Sigmoid colon (tissue), 7 donors: ENCODE results near the gene C18orf63. TPM values are rescaled to one million over a fixed set of nuclear protein-coding genes. Genes with fewer than 3 reads are reported as not detected.
"Not testable (repeated sequence)": the region's sequence is repeated elsewhere in the genome, so short reads cannot be mapped to it uniquely, and the experiment has no call there.

ENCODE experiments used
- DNase-seq: peaks from one replicate; pipeline ENCODE4 v3.0.0-alpha.2; 2019
- H3K27ac ChIP-seq, 4 donors: fragments of 200-600 bp; sonication (generic); one replicate each; pipeline ENCODE4 v1.5.1; 2016 to 2019; ENCODE audit warnings: mild to moderate bottlenecking in 1 of 4
- H3K27me3 ChIP-seq, 3 donors: fragments of 200-600 bp; sonication (generic); one replicate each; pipeline ENCODE4 v1.5.1; 2019; ENCODE audit warnings: mild to moderate bottlenecking in 1 of 3
- H3K36me3 ChIP-seq, 4 donors: fragments of 200-600 bp; sonication (generic); one replicate each; pipeline ENCODE4 v1.5.1; 2016 to 2019
- H3K4me1 ChIP-seq, 4 donors: fragments of 200-600 bp; sonication (generic); one replicate each; pipeline ENCODE4 v1.5.1; 2017 to 2019
- H3K4me3 ChIP-seq, 4 donors: fragments of 200-600 bp; sonication (generic); one replicate each; pipeline ENCODE4 v1.5.1; 2017 to 2019; ENCODE audit warnings: mild to moderate bottlenecking in 2 of 4, moderate library complexity in 1 of 4
- H3K9me3 ChIP-seq, 4 donors: fragments of 200-600 bp in 3 of 4; sonication (generic) in 3 of 4; one replicate each; pipeline versions ENCODE4 v1.5.1 to v1.6.1; 2013 to 2019
- EP300 ChIP-seq, 4 donors: sonication (generic); formaldehyde crosslinking; IDR thresholded peaks; one replicate each; pipeline ENCODE4 v1.6.1; 2017; ENCODE audit warnings: antibody characterized with exemption in 4 of 4
- POLR2A ChIP-seq, 2 donors: fragments of 450-650 bp; IDR thresholded peaks; one replicate each; pipeline ENCODE4 v1.6.1; 2016; ENCODE audit warnings: antibody characterized with exemption in 2 of 2, mild to moderate bottlenecking in 2 of 2, moderate library complexity in 2 of 2
- POLR2AphosphoS5 ChIP-seq, 4 donors: sonication (generic); formaldehyde crosslinking; IDR thresholded peaks; one replicate each; pipeline ENCODE4 v1.6.1; 2017; ENCODE audit warnings: antibody characterized with exemption in 4 of 4
- WGBS, 2 donors: extraction: QIAGEN DNeasy Blood & Tissue Kit; methylation state at CpG; one replicate each; pipeline ENCODE4 v1.1.7; 2013; 5-methylcytosine and 5-hydroxymethylcytosine counted together
- intact Hi-C: fragments of 100-400 bp; cut with DNase I; formaldehyde crosslinking; loops from one replicate; pipeline ENCODE4 v1.15.1; 2023
- polyA plus RNA-seq, 3 donors: library from polyadenylated mRNA; stranded (reverse); fragments of 200-250 nt; gene quantifications; one replicate each; pipeline ENCODE4 v1.2.3, GENCODE V29; 2013
- total RNA-seq, 4 donors: library from RNA; depleted of rRNA; stranded (reverse); fragments of >200 nt; gene quantifications; one replicate each; pipeline ENCODE4 v1.1.0, GENCODE V29; 2016
- TF ChIP-seq, protein P1 (sequence below), 4 experiments: fragments of 450-650 bp in 3 of 4; fragments of 200-600 bp in 1 of 4; IDR thresholded peaks; one replicate each; pipeline ENCODE4 v1.5.1; 2016 to 2019; ENCODE audit warnings: antibody characterized with exemption in 4 of 4, mild to moderate bottlenecking in 3 of 4, moderate library complexity in 2 of 4
- donor health status: healthy with polysubstance abuse.
- donor health status: Bipolar disorder and iron deficiency.
- donor health status: healthy.

C18orf63 gene
- total and polyA plus RNA-seq, 7 donors, result not detected

DNA sequence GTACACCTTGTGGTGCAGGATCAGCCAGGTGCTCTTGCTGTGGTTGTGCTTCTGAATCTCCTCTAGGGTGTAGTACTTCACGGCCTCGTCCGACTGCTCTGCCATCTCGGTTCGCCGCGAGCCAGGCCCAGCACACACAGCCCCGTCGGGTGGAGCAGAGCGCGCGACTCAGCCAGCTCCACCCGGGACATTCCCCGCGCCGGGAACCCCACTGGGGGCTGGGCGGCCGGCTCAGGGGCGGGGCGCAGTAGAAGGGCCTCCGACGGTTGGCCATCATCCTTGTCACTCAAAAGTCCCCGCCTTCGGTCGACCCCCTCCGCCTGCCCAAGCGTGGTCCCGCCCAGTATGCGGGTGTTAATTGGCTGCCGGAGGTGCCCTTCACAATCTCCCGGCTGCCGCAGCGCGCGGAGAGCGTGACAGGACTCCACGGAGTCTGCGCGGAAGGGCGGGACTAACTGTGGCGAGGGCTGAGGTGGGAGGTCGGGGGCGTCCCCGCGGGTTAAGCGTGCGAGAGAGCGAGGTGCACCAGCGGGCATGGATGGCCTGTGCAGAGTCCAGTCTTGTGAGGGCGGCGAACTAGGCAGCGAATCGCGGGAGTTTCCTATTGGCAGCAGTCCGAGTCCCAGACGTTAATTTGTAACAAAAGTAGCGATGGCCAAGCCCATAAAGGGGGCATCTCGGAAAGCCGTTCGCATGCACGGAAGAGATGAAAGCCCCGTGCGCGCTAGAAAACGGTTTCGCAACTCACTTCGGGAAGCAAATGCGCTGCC is 23.7 kb upstream of the C18orf63 start, which contains the start of gene CYB5A:
CYB5A (minus strand) TSS at position 193 of the 770 bp plus-strand sequence; CDS start at position 105, 88 bp downstream.
- WGBS, 2 donors, result 0% methylated on average over 68 of the region's 68 CpGs
- Histone ChIP-seq H3K9me3 (no peaks in the 10 kb centered on the region), H3K4me3 (peak within 1 kb of the TSS; percentile 71 to 94 (median 84)), H3K4me1 (peaks cover 0 to 52% (median 44%) of the 10 kb centered on the region in 4 donors), H3K27me3 (no peaks in the 10 kb centered on the region), H3K36me3 (no peaks in the 10 kb centered on the region), H3K27ac (peak within 1 kb of the TSS; percentile 80 to 88 (median 84))
- TF ChIP-seq POLR2A (IDR thresholded peaks at IDR 0.05) (peak; percentile 36 to 53), POLR2AphosphoS5 (IDR thresholded peaks at IDR 0.05) (peak; percentile 58 to 89 (median 82)), EP300 (IDR thresholded peaks at IDR 0.05) (no peak)
- intact Hi-C loops, result loop anchor here (2.0 to 5.0 kb wide), 2 partner anchors 50 to 205 kb away; partner anchors contain the start of gene CNDP2
- peak; percentile 99 for DNase-seq

DNA sequence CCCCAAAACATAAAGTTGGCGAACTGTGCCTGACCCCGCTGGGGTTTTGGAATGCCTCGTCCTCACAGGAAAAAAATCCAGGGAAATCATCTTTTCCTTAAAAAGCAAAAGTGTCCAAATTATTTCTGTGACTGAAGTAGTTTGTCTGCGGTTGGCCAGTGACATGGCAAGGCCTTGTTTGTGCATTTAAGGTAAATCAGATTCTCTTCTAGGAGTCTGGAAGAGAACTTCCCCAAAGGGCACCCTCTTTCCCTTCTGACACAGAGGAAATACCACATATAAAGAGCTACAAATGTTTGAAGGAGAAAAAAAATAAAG is 23.1 kb upstream of the C18orf63 start:
- no peak for DNase-seq
- Histone ChIP-seq H3K36me3 (no peaks in the 10 kb centered on the region), H3K27ac (peak overlapping the region; percentile 80 to 88 (median 84)), H3K4me3 (peak overlapping the region; percentile 71 to 94 (median 84)), H3K9me3 (no peaks in the 10 kb centered on the region), H3K27me3 (no peaks in the 10 kb centered on the region), H3K4me1 (peaks cover 0 to 46% (median 38%) of the 10 kb centered on the region in 4 donors)
- intact Hi-C loops, result loop anchor here (2.0 to 5.0 kb wide), 2 partner anchors 50 to 204 kb away; partner anchors contain the start of gene CNDP2
- TF ChIP-seq, protein P1, sequence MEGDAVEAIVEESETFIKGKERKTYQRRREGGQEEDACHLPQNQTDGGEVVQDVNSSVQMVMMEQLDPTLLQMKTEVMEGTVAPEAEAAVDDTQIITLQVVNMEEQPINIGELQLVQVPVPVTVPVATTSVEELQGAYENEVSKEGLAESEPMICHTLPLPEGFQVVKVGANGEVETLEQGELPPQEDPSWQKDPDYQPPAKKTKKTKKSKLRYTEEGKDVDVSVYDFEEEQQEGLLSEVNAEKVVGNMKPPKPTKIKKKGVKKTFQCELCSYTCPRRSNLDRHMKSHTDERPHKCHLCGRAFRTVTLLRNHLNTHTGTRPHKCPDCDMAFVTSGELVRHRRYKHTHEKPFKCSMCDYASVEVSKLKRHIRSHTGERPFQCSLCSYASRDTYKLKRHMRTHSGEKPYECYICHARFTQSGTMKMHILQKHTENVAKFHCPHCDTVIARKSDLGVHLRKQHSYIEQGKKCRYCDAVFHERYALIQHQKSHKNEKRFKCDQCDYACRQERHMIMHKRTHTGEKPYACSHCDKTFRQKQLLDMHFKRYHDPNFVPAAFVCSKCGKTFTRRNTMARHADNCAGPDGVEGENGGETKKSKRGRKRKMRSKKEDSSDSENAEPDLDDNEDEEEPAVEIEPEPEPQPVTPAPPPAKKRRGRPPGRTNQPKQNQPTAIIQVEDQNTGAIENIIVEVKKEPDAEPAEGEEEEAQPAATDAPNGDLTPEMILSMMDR (IDR thresholded peaks at IDR 0.05), result no peak
- TF ChIP-seq EP300 (IDR thresholded peaks at IDR 0.05) (no peak), POLR2A (IDR thresholded peaks at IDR 0.05) (no peak), POLR2AphosphoS5 (IDR thresholded peaks at IDR 0.05) (no peak)
- WGBS, 2 donors, result 6 to 10% methylated on average over 4 of the region's 4 CpGs

DNA sequence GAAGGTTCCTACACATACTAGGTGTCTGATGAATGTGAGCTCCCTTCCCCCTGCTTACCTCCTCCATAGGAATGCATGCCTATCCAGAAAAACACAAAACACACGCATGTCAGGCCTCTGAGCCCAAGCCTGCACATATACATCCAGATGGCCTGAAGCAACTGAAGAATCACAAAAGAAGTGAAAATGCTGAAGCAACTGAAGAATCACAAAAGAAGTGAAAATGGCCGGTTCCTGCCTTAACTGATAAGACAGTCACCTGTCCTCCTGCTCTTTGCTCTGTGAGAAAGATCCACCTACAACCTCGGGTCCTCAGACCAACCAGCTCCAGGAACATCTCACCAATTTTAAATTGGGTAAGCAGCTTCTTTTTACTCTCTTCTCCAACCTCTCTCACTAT is 22.7 kb upstream of the C18orf63 start:
- not testable (repeated sequence) for H3K27me3 ChIP-seq, DNase-seq, H3K36me3 ChIP-seq, H3K4me3 ChIP-seq, H3K9me3 ChIP-seq
- H3K4me1 ChIP-seq, result peaks cover 0 to 42% (median 34%) of the 10 kb centered on the region in 4 donors
- 86 to 94% methylated on average over 3 of the region's 3 CpGs for WGBS, 2 donors
- H3K27ac ChIP-seq, result peak overlapping the region in 3 of 4 donors; percentile 81 to 88 (median 88)
- intact Hi-C loops, result loop anchor here (2.0 to 5.0 kb wide), 2 partner anchors 49 to 204 kb away; partner anchors contain the start of gene CNDP2

DNA sequence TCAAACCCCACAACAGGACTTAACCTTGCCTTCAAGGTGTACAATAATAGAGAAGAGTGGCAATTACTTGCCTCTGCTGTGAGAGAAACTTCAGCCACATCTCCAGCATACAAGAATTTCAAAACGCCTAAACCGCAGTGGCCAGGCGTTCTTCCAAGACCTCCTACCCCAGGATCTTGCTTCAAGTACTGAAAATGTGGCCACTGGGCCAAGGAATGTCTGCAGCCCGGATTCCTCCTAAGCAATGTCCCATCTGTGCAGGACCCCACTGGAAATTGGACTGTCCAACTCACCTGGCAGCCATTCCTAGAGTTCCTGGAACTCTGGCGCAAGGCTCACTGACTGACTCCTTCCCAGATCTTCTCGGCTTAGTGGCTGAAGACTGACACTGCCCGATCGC is 21.1 kb upstream of the C18orf63 start:
- 90 to 96% methylated on average over 8 of the region's 8 CpGs for WGBS, 2 donors

DNA sequence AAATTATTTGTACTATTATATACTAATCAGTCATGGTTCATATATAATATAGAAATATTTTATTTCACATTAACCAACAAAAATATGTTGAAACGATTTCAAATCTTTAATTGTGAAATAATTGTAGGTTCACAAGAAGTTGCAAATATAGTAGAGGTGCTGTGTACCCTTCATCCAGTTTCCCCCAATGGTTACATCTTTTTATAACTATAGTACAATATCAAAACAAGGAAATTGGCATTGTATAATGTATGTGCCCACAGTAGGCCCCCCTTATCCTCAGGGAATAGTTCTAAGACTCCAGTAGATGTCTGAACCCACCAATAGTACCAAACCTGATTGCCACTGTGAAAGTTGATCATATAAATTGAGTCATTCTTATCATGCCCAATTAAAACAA is 16.5 kb upstream of the C18orf63 start:
- intact Hi-C loops, result no loop called here
- Histone ChIP-seq H3K9me3 (no peaks in the 10 kb centered on the region), H3K27me3 (no peaks in the 10 kb centered on the region), H3K36me3 (no peaks in the 10 kb centered on the region), H3K27ac (no peak overlapping the region), H3K4me1 (peaks cover 0 to 10% (median 3%) of the 10 kb centered on the region in 4 donors), H3K4me3 (no peak overlapping the region)
- DNase-seq, result no peak
- no peak for TF ChIP-seq EP300 (IDR thresholded peaks at IDR 0.05)
- no peak for TF ChIP-seq POLR2AphosphoS5 (IDR thresholded peaks at IDR 0.05)
- no peak for TF ChIP-seq POLR2A (IDR thresholded peaks at IDR 0.05)
- TF ChIP-seq, protein P1 (IDR thresholded peaks at IDR 0.05), result no peak
- 87 to 97% methylated on average over 1 of the region's 1 CpG for WGBS, 2 donors

More for the DNA sequence above, 21.1 kb upstream of the C18orf63 start:
- peaks cover 0 to 28% (median 19%) of the 10 kb centered on the region in 4 donors for H3K4me1 ChIP-seq
- peak; percentile 80 for DNase-seq
- TF ChIP-seq EP300 (IDR thresholded peaks at IDR 0.05) (no peak), POLR2A (IDR thresholded peaks at IDR 0.05) (no peak), POLR2AphosphoS5 (IDR thresholded peaks at IDR 0.05) (no peak)
- TF ChIP-seq, protein P1 (IDR thresholded peaks at IDR 0.05), result no peak
- no peak overlapping the region for H3K27ac ChIP-seq
- H3K4me3 ChIP-seq, result no peak overlapping the region
- H3K36me3 ChIP-seq, result no peaks in the 10 kb centered on the region
- H3K27me3 ChIP-seq, result no peaks in the 10 kb centered on the region
- no peaks in the 10 kb centered on the region for H3K9me3 ChIP-seq
- intact Hi-C loops, result loop anchor here (5.0 kb wide), 1 partner anchor 48 kb away; no protein-coding TSS in a partner anchor
